ENCODE measurements around the gene ZBTB16.

The ZBTB16 gene

DNA sequence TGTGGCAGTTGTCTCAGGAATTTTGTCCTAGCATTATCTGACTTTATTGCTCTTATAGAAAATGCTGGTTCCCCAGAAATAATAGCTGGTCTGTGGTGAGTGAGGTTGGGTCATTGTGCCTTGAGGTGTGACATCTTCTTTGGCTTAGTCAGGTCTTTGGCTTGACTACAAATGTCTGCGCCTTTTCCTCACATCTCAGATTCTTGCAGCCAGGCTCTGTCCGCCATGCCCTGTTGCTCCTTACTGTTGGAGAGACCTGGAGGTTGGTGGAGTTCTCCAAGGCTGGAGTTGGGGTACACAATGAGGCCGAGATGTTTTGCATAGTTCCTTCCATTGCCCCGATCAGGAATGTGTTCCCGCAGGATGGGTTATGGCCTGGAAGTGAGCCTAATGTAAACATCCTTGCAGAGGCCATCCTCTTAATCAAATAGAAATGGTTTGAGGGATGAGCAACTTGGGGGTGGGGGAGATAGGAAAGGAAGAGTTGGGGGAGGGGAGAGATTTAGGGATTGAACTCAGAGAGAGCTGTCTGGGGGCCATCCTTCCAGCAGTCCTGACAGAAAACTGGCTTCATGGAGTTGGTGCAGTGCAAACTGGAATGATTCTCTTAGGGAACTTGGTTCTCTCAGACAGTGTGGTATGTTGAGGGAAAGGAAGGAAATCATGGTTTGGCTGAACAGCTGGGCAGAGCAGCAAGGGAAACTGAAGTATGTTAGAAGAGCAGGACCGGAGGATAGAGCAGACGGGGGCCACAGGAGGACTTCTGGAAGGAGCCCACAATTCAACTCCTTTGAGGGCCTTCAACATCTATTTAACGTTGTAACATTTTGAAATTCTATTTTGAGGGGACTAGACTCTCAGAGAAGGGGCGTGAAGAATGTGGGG is 49.9 kb downstream of the ZBTB16 start:
- no peak for DNase-seq

DNA sequence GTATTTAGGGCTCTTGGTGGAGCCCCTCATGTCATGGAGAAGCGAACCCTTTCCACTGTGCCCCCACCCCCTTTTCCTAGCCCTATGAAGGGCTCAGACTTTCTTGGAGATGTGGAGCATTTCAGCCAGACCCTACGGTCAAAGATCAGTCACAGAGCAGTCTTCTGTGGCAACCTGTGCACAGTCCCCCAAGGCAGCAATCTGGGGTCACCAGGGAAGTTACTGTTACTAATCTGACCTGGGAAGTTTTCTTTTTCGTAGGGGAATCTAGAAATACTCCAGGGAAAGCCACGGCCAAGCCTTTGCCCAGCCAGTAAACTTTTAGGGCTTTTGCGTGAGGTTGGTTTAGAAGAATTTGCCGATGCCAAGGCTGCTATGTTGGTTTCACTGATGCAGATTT is 50.6 kb downstream of the ZBTB16 start:
- DNase-seq, result no peak

DNA sequence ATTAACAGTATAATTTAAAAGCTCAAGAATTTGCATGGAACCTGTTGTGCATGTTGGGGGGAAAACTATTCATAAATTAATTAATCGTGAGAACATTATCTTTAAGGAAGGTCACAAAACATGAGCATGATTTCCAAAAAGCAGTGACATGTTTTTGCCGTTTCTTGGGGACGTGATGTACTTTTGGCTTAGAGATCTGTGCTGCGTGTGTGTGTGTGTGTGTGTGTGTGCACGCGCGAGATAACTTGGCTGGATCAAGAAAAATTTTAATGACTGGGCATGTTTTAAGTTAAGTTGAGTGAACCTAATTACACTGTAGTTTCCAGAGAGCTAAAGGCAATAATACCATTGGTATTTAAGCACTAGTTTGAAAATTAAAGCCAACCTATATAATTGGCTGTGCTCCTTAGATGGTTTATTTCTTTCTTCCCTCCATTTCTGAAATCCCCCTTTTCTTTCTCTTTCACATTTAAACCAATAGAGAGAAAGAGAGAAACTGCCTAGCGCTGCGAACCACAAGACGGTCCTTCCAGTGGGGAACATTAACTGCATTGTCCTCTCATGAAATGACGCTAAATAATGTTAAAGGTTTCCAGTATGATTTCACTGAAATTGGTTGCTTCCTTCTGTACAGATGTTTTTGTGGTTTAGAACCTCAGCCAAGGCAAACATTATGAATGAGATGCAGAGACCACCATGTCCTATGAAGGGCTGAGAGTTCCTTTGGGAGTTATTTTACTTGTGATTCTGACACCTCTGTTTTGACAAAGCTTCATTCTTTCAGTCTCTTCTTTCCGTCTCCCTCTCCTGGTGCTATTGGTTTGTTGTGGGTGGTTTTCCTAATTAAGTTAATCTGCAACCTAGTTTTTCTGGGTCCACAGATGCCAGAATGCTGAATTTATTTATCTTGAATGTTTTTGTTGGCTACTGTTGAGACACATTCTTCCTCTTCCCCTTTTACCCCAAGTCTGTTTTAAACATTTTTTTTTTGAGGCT is 51.7 kb downstream of the ZBTB16 start:
- no peak for DNase-seq

DNA sequence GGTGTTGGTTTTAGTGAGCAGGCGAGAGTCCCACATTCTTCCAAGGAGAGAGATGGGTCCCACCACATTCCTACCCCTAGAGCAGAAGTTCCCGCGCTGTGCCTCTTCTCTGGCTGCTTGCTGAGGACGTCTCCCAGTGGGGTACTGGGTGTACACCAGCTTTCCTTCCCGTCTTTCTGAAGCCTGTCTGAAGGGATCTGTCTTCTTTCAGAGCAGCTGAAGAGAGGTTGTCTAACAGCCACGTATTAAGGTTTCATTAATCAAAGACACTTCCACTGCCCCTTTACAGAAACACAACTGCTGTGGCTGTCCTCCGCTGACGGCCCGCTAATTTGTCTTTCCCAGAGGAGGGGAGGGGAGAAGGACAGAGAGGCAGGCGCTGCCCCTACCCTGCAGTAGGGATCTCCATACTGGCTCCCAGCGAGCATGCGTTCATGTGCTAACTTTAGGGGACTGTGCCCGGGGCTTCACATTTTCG is 56.0 kb downstream of the ZBTB16 start:
- no peak for DNase-seq

DNA sequence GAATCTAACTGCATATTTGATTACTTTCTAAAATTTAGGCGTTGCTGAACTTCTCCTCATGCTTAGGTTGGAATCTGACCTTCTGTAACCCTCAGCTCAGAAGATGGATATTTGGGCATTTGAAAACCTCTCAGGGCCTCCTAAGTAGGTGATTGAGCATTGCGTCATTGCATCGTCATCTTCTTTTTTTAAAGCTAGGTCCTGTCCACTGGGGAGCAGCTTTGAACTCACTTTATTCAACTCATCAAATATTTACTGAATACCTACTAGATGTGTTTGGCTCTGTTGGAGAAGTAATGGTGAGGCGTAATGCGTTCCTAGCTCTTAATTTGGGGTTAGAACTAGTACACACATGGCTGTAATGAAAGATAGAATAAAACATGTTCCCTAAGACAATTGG is 56.8 kb downstream of the ZBTB16 start:
- DNase-seq, result no peak

DNA sequence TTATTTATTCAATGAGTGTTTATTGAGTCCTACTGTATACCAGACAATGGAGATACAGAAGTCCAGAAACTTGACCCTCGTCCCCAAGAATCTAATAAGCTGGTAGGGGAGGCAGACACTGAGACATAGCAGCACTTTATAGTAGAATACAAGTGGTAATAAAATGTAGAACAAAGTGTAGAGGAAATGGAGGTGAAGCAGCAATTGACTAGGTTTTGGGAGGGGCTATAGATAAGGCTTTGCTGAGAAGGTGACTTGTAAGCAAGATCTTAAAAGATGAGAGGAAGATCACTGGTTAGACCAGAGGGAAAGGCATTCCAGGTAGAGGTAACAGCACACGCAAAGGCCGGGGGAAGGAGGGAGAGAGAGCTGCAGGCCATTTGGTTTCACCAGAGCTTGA is 57.3 kb downstream of the ZBTB16 start:
- no peak for DNase-seq

DNA sequence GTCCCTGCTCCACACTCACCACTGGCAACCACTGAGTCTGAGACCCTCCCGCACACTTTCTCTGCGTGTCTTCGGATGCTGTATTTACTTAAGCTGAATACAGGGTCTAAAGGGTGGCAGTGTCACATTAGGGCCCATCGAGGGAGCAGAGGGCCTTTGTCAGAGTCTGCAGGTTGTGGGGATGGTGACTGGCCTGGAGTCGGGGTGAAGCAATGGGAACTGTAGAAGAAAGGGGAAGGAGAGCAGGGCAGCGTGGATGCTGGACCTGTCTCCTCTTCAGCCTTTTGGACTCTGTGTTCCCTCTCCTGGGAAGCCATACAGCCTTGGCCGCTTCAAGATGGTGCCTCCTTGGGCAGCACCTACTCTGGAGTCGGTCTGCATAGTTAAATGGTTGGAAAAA is 61.1 kb downstream of the ZBTB16 start:
- DNase-seq, result no peak

DNA sequence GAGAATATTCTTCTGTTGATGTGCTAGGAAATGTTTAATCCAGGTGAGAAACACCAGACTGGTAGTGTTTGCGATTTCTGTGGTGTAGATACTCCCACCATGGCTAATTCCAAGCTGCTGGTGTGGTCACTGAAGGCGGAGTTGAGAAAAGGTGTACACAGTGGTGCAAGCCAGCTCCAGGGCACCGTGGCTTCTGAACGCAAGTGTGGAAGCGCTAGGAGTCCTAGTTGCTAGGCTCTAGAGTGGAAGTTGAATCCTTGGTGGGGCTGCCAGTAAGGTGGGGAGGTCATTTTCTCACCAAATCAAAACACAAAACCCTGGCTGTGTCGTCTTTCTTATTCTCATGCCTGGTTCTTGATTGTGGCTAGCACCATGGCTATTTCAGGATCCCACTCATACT is 61.6 kb downstream of the ZBTB16 start:
- no peak for DNase-seq

DNA sequence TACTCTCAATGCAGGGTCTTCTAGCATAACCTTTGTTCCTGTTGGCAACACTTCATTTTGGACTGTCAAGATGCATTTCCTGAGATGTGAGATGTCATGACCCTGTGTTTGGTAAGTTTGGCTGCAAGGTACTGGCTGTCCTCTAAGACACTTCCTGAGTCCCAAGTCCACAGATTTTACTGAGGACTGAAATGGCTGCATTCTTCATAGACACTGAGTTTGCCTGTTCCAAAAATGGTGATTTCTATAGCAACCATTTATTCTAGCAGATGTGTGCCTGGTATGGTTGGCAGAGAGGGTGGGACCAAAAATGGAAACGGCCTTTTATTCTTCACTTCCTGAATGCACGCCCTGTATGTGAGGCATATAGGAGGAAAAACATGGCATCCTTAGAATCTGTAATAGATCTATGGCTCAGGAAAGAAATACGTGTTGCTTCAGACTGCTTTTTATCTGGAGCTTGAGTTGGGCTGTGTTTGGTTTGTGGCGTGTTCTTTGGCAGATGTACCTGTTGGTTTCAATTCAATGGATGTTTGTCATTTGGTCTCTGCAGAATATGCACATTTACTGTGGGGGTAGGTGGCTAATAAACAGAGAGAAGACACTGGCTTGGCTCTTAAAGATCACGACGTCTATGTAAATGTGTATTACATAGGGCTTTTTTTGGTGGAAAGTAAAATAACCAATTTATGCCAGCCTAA is 62.4 kb downstream of the ZBTB16 start:
- no peak for DNase-seq

DNA sequence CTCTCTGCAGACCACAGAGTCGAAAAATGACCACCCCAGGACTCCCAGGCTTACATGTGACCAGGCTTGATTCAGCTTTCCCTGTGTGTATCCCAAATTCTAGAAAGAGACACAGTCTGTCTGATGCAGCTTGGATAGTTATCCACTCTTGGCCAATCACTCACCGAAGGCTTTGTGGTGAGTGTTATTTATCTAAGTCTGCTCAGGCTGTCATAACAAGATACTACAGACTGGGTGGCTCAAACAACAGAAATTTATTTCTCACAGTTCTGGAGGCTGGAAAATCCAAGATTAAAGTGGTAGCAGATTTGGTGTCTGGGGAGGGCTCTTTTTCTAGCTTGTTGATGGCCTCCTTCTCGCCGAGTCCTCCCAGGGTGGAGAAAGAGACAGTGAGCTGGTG is 63.2 kb downstream of the ZBTB16 start:
- no peak for DNase-seq

DNA sequence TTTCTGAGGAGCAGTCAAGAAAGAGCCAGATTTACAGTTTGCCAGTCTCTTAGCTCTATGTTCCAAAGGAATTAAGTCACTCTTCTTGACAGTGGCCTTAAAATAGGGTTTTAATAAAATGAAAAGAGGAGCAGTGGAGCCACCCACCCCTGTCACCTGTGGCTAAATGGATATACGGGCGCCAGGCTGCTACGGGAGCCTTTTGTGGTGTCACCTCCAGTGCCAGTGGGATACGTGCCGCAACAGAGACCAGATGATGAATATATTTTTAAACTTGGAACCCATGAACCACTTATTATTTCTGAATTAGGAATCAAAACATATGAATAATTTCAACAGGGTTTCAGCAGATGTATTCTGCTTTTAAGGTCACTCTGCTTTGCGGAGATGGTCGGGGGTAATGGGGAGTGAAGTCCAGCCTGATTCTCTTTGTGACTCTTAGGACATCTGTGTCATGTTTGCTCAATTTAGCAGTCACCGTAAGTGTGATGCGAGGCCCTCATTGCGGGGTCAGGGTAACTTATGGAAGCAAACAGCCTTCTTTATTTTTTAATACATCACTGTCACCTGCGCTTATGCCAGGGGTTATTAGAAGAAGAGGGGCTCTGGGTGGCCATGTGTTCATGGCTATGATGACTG is 64.3 kb downstream of the ZBTB16 start:
- no peak for DNase-seq

DNA sequence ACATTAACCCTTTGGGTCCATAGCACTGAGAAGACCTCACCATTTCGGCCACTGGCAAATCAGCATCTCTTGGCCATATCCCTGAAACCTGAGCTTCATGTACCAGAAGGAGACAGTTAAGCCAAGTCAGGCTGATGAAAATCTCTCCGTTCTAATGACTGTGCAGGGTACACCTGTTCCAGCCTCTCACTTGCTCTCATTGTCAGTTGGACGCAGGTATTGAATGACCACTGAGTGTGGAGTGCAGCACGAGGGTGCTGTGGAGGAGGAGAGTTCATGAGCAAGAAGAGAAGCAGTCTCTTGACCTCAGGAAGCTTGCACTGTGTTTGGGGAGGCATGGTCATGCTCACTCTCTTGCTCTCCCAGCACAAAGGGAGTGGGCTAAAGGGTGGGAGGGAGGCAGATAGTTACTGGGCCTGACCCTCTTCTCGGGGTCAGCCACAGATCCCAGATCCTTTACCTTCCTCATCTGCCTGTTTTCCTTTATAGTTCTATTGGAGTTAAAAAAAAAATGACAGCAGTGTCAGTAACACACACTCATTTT is 65.2 kb downstream of the ZBTB16 start:
- no peak for DNase-seq

DNA sequence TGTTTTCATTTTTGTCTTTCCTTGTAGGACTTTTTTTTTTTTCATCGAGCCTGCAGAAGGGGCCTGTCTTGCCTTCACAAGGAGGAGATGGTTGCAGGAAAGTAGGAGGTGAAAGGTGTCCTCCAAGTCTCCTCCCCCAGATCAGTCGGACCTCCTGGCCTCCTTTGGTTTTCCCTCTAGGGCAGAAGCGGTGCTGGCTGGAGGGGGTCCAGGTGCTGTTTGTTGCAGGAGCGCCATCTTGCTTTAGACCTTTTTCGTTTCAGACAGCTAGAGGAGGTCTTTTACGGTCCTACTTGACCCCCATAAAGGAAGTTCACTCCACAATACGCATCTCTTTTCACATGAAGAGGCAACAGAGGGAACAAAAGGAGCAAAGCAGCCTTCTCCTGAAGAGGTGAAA is 66.0 kb downstream of the ZBTB16 start:
- DNase-seq, result no peak

DNA sequence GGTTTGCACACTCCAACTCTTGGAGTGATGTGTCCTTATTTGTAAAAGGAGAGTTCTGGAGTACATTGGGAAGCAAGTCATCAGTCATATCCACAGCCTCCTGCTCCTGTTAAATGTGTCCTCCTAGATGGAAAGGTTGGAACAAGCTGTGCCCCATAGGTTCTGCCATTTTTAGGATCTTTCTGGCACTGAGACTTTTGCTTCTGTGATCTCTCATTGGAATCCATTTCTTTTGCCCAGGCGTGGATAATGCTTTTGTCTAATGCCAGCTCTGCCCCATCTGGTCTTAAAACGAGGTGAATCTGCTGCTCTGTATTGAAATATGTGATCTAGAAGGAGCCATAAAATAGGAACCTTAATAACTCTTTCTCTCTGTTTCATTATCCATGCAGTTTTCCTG is 66.4 kb downstream of the ZBTB16 start:
- DNase-seq, result no peak

DNA sequence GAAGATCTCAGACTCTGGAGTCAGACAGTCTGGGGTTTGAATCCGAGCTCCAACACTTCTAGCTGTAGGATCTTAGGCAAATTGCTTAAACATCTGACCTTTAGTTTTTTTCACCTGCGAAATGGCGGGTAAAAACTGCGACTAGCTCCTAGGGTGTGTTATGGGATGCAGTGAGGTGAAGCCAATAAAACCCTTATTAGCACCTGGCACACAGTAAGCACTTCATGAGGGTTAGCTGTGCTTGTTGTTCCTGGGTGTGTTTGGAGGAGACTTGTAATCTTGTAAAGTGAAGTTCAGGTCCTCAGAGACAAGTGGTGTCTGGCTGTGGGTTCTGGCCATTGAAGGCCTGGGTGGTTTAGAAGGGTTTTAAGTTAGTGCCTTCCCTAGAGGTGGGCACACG is 68.9 kb downstream of the ZBTB16 start:
- DNase-seq, result no peak

DNA sequence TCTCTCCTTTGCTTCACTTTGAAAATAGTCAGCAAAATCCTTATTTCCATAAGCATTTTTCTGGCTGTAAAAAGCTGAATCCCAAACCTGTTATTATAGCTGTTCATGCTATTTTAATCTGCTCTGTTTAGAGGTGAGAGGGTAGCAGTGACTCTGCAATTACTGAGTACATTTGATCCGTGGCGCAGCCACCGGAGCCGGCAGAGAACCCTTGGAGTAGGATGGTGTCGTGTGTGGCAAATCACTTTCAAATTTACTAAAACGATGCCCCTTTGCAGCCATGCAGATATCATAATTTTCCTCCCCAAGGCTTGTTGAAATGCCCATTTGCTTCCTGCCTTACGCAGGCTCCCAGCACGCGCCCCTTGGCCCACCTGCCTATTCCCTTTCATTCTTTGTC is 69.6 kb downstream of the ZBTB16 start:
- DNase-seq, result no peak

DNA sequence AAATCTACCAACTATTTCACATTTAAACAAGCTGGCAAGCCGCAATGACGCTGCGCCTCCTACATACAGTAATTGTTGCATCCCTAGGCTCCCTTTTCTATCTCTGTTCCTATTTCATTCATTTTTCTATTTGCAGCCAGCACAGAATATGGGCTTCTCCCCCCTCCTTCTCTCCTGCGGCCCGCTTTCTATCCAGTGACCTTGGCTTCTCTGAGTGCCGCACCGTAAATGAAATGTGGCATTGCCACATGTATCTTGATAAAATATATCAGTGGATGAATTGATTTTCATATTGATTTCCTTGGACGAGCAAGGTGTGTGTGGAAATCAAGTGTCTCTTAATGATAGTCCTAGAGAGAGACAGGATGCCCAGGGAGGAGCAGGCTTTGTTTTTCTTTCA is 70.2 kb downstream of the ZBTB16 start:
- no peak for DNase-seq

DNA sequence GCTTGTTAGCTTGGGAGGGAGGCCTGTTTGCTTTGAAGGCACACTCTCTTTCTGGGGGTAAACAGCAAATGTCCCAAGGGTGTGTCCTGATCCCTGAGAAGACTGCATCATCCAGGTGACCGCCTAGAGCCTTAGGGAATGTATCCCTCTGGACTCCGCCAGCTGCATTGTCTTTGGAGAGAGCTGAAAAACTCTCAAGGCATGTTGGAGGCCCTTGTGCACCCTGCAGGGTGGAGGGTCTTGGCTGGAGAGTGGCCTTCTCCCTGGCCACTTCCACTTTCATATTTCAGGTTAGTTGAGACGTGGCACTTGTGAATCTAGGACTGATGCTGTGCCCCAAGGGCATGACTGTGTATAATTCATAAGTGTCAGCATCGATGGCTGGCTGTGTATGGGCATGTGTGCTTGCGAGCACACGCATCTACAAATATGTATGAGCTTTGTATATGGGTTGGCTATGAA is 70.6 kb downstream of the ZBTB16 start:
- no peak for DNase-seq

DNA sequence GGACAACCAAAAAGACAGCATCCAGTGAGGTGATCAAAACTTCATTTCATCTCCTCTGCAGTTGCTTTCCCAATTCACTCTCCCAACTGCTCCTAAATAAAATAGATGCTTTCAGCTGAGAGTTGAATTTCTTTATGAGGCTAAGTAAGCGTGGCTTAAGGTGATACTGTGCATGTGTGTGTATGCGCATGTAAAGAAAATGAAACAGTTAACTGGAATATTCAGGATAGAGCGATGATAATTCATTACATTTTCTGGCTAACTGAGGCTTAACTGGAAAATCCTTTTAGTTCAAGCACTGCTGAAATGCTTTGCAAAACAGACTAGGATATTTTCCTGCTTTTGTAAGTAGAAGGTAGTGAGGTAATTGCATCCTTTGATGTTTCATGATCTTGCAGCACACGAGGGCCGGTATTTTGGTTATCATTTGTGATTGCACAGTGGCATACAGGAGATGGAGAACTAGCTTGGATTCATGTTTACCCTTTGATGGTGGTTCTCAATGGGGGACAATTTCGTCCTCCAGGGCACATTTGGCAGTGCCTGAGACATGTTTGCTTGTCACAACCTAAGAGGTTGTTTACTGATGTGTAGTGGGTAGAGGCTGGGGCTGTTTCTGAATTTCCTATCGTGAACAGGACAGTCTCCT is 71.2 kb downstream of the ZBTB16 start:
- no peak for DNase-seq

DNA sequence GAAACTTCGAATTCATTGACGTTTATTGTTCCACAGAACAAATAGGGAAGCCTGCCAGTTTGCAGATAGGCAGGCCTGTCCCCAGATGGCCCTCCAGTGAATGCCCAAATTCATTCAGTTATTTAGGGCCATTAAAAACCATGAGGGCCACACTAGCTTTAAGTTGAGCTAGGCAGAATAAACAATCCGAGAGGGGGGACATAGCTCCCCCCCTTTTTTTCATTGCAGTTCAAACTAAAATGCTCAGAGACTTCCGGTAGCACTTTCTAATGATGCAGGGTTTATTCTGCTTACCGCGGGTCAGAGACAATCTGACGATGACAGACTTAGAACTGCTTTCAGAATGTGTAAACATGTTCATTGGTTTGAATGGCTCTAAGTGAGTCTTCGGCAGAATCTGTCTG is 72.0 kb downstream of the ZBTB16 start:
- no peak for DNase-seq

DNA sequence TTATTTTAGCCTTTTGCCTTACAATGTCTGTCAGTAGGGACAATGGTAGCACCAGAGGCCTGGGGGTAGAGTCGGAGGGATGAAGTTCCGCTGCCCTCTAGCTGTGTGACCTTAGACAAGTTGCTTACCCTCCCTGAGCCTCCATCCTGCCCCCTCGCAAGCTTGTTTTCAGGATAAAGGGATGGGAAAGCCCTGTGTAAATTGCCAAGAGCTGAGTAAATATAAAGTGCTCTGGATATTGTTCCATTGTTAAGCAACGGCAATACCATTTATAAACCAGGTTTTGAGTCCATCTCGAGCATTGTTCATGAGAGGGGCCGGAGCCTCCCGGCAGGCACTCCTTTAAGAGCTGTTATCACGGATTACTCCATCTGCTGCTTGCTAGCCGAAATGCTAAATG is 72.9 kb downstream of the ZBTB16 start:
- DNase-seq, result no peak

DNA sequence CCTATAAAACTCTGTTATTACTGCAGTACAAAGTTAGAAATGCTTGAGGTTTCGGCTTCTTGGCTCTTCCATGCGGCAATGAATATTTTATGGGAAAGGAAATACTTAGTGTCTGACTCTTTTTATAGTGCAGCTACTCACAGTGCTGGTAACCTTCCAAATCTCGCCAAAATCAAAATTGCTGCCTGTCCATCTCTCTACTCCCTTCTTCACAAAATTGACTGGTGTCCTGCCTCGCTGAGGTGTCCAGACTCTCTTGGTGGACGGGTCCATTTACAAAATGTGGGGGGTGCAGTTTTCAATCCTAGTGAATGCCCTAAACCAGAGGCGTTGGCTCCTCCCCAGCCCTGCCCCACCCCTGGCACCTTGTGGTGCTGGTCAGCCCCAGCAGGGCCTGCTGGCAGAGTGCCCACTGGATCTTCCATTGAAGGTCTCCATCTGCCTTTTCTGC is 73.5 kb downstream of the ZBTB16 start:
- DNase-seq, result no peak

Data from NCI-H1105 treated with DMSO at 0.1 percent for 48 hours (cell line).